T-cell (primary cell): ENCODE data around the gene FXYD6. TPM values are rescaled to one million over a fixed set of nuclear protein-coding genes. Genes with fewer than 3 reads are reported as not detected.

Source experiments
- ATAC-seq, 4 experiments: fragments of 200-7000 bp in 3 of 4; fragments of 150-1000 bp in 1 of 4; cut with Tn5 transposase; replicated peaks in 1 of 4; 1 replicate in 3 of 4; 2 replicates in 1 of 4; pipeline ENCODE4 v1.10.0; 2021; ENCODE audit warnings: moderate library complexity in 3 of 4, mild to moderate bottlenecking in 2 of 4, moderate number of reproducible peaks in 1 of 4
- CTCF ChIA-PET, 2 donors: fragments of 300-600 bp; sonication (Branson Sonifier 250); formaldehyde crosslinking; loops; one replicate each; lab custom pipeline; 2022; ENCODE audit warnings: antibody characterized with exemption in 2 of 2; lab: Charles Lee
- POLR2A ChIA-PET, 2 donors: fragments of 300-600 bp; sonication (Branson Sonifier 250); formaldehyde crosslinking; loops; one replicate each; lab custom pipeline; 2022; ENCODE audit warnings: antibody characterized with exemption in 2 of 2; lab: Charles Lee
- DNase-seq, 35 experiments: peaks; one replicate each; pipeline versions ENCODE4 v3.0.0 to v3.0.0-alpha.2; 2013 to 2023
- H3K27ac ChIP-seq: one replicate; pipeline ENCODE4 v1.5.1; 2013; ENCODE audit warnings: low read length
- H3K27me3 ChIP-seq, 2 experiments: replicated peaks in 1 of 2; 1 replicate in 1 of 2; 2 replicates in 1 of 2; pipeline versions ENCODE4 v1.6.1 to v1.7.0; 2013; ENCODE audit warnings: low read length in 1 of 2, mixed read lengths in 1 of 2; ENCODE audit not compliant: control insufficient read depth in 2 of 2, insufficient read depth in 2 of 2; ENCODE audit errors: extremely low read depth in 1 of 2
- H3K36me3 ChIP-seq, 2 donors: 1 replicate in 1 of 2; 2 replicates in 1 of 2; pipeline versions ENCODE4 v1.6.1 to v1.7.0; 2013; ENCODE audit warnings: low read length in 1 of 2; ENCODE audit not compliant: control insufficient read depth in 2 of 2, insufficient read depth in 1 of 2; ENCODE audit errors: extremely low read depth in 1 of 2
- H3K4me1 ChIP-seq, 2 experiments: 1 replicate in 1 of 2; 2 replicates in 1 of 2; pipeline versions ENCODE4 v1.6.1 to v1.7.0; 2013; ENCODE audit warnings: low read length in 2 of 2, mixed read lengths in 1 of 2; ENCODE audit not compliant: insufficient read depth in 2 of 2, control insufficient read depth in 1 of 2; ENCODE audit errors: extremely low read depth in 1 of 2
- H3K4me3 ChIP-seq, 2 donors: 1 replicate in 1 of 2; 2 replicates in 1 of 2; pipeline versions ENCODE4 v1.5.1 to v1.7.0; 2013; ENCODE audit warnings: mild to moderate bottlenecking in 2 of 2, low read length in 1 of 2, moderate library complexity in 1 of 2; ENCODE audit not compliant: control insufficient read depth in 1 of 2; ENCODE audit errors: extremely low read depth in 1 of 2
- H3K9me3 ChIP-seq: 2 replicates; pipeline ENCODE4 v1.7.0; 2013
- H3K27ac Mint-ChIP-seq, 2 donors: one replicate each; pipeline ENCODE4 v1.8.0; 2020 to 2021; ENCODE audit warnings: mild to moderate bottlenecking in 2 of 2, mixed read lengths in 2 of 2
- H3K27me3 Mint-ChIP-seq, 2 donors: one replicate each; pipeline ENCODE4 v1.8.0; 2021 to 2022; ENCODE audit warnings: mixed read lengths in 2 of 2
- H3K36me3 Mint-ChIP-seq: one replicate; pipeline ENCODE4 v1.8.0; 2021; ENCODE audit warnings: mixed read lengths
- H3K4me1 Mint-ChIP-seq, 3 donors: one replicate each; pipeline ENCODE4 v1.8.0; 2020 to 2022; ENCODE audit warnings: mixed read lengths in 3 of 3, mild to moderate bottlenecking in 1 of 3
- H3K4me3 Mint-ChIP-seq, 3 donors: one replicate each; pipeline ENCODE4 v1.8.0; 2020 to 2022; ENCODE audit warnings: mild to moderate bottlenecking in 3 of 3, mixed read lengths in 3 of 3, moderate library complexity in 3 of 3
- H3K9me3 Mint-ChIP-seq, 3 donors: one replicate each; pipeline ENCODE4 v1.8.0; 2020 to 2022; ENCODE audit warnings: mixed read lengths in 3 of 3
- WGBS: methylation state at CpG from one replicate; pipeline ENCODE4 v1.1.5; 2013; ENCODE audit warnings: missing lambda C conversion rate; ENCODE audit not compliant: insufficient coverage; 5-methylcytosine and 5-hydroxymethylcytosine counted together
- total RNA-seq, 35 experiments: library from RNA in 6 of 35; stranded (reverse) in 6 of 35; fragments of 120-200 nt in 1 of 35; gene quantifications; one replicate each; pipeline versions ENCODE4 v1.2.1 to v1.2.4 and lab custom pipeline; 2013 to 2026

Gene FXYD6
- total RNA-seq, 5 donors from 2014 or later (not counting 1 experiment from before 2014, with no cell fraction given): 0.38 to 0.73 (median 0.53) TPM; not detected in 2

DNA sequence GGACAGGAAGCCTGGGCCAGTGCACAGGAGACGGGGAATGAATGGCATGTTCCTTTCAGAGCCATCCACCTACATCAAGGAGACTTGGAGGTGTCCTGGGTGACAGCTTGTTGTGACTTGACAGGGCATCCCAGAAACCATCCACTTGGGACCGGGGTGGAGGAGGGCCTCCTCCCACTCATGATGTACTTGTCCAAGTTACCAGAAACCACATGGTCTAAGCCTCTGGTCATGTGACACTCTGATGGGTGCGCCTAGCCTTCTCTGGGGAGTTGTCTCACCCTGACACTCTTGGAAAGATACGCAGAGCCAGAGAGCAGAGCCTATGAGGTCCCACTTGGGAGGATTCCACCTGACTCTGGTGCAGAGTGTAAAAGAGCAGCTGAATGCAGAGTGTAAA is 21.6 kb upstream of the FXYD6 start:
- H3K9me3 ChIP-seq: no peaks in the 10 kb centered on the region
- no peaks in the 10 kb centered on the region for H3K4me1 ChIP-seq
- Mint-ChIP-seq H3K27me3 (peaks cover 6 to 14% of the 10 kb centered on the region in 2 donors), H3K27ac (no peak overlapping the region), H3K36me3 (no peaks in the 10 kb centered on the region), H3K4me1 (peaks cover 0 to 8% (median 5%) of the 10 kb centered on the region in 3 donors), H3K4me3 (no peak overlapping the region), H3K9me3 (peaks cover 0 to 1% (median 0%) of the 10 kb centered on the region in 3 donors)
- H3K27me3 ChIP-seq: peaks cover 0 to 15% of the 10 kb centered on the region in 2 experiments
- no peak overlapping the region for H3K4me3 ChIP-seq
- ATAC-seq (no peak), DNase-seq (no peak)
- CTCF ChIA-PET: no interaction called here
- no peaks in the 10 kb centered on the region for H3K36me3 ChIP-seq
- H3K27ac ChIP-seq: no peak overlapping the region
- POLR2A ChIA-PET: no interaction called here
- WGBS: 79% methylated on average over 3 of the region's 4 CpGs

DNA sequence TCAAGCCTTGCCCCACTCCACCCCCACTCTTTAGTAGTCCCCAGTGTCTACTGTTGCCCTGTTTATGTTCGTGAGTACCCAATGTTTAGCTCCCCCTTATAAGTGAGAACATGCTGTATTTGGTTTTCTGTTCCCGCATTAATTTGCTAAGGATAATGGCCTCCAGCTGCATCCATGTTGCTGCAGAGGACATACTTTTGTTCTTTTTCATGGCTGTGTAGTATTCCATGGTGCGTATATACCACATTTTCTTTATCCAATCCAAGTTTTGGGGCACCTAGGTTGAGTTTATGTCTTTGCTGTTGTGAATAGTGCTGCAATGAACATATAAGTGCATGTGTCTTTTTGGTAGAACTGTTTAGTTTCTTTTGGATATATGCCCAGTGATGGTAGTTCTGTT is 16.2 kb upstream of the FXYD6 start:
- Histone ChIP-seq H3K36me3 (no peaks in the 10 kb centered on the region), H3K9me3 (no peaks in the 10 kb centered on the region), H3K27ac (no peak overlapping the region), H3K4me1 (no peaks in the 10 kb centered on the region), H3K27me3 (peaks cover 0 to 7% of the 10 kb centered on the region in 2 experiments), H3K4me3 (no peak overlapping the region)
- H3K36me3 Mint-ChIP-seq: peaks cover 9% of the 10 kb centered on the region
- ATAC-seq: no peak
- H3K4me1 Mint-ChIP-seq: no peaks in the 10 kb centered on the region
- DNase-seq: no peak
- ChIA-PET CTCF (interaction anchor here in 1 of 2 donors (1.4 kb wide), 1 partner anchor 85 kb away, joined by 4 read pairs; no protein-coding TSS in a partner anchor), POLR2A (no interaction called here)
- no peak overlapping the region for H3K27ac Mint-ChIP-seq
- H3K27me3 Mint-ChIP-seq: peaks cover 12 to 17% of the 10 kb centered on the region in 2 donors
- peaks cover 0 to 22% (median 6%) of the 10 kb centered on the region in 3 donors for H3K9me3 Mint-ChIP-seq
- no CpG with 5 or more reads among the region's 3 CpGs for WGBS
- no peak overlapping the region for H3K4me3 Mint-ChIP-seq

DNA sequence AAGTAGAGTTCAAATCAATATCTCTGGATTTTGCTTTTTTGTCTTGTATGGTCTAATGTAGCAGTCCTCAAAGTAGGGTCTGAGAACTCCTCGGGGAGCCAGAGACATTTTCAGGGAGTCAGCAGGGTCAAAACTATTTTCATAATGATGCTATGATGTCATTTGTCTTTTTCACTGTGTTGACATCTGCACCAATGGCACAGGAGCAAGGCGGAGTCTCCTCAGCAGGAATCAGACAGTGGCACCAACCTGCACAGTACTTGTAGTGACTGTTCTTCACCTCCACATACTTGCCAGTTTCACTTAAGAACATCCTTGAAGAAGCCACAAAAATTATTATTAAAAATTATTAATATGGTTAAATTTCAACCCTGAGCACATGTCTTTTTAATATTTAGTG is 14.9 kb upstream of the FXYD6 start:
- Histone ChIP-seq H3K4me3 (no peak overlapping the region), H3K36me3 (no peaks in the 10 kb centered on the region), H3K27me3 (peaks cover 0 to 4% of the 10 kb centered on the region in 2 experiments), H3K27ac (no peak overlapping the region), H3K9me3 (no peaks in the 10 kb centered on the region), H3K4me1 (no peaks in the 10 kb centered on the region)
- H3K36me3 Mint-ChIP-seq: peaks cover 9% of the 10 kb centered on the region
- ChIA-PET POLR2A (no interaction called here), CTCF (interaction anchor here in 1 of 2 donors (1.4 kb wide), 1 partner anchor 84 kb away, joined by 4 read pairs; no protein-coding TSS in a partner anchor)
- ATAC-seq (no peak), DNase-seq (no peak)
- H3K27ac Mint-ChIP-seq: no peak overlapping the region
- 80% methylated on average over 1 of the region's 2 CpGs for WGBS
- H3K4me1 Mint-ChIP-seq: no peaks in the 10 kb centered on the region
- peaks cover 8 to 16% of the 10 kb centered on the region in 2 donors for H3K27me3 Mint-ChIP-seq
- H3K4me3 Mint-ChIP-seq: no peak overlapping the region
- peaks cover 0 to 22% (median 6%) of the 10 kb centered on the region in 3 donors for H3K9me3 Mint-ChIP-seq

DNA sequence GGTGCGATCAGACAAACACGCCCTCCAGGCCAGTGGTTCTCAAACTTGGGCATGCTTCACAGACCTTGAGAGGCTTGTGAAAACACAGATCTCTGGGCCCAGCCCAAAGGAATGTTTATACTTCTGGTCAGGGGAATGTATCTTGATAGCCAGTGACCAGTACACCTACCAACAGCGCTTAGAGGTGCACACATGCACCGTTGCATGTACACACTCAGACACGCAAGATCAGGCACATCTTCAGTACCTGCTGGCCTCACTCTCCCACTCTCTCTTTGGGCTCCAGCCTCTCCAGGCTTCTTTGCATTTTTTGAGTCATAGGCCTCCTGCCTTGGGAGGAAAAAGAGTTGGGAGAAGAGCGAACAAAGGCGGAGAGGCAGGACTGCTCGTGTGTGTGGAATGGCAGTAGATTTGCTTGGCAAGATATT is 11.7 kb upstream of the FXYD6 start:
- H3K27me3 Mint-ChIP-seq: peaks cover 5 to 6% of the 10 kb centered on the region in 2 donors
- no peak overlapping the region for H3K27ac ChIP-seq
- 92% methylated on average over 4 of the region's 8 CpGs for WGBS
- peaks cover 0 to 22% (median 6%) of the 10 kb centered on the region in 3 donors for H3K9me3 Mint-ChIP-seq
- peaks cover 0 to 10% of the 10 kb centered on the region in 2 experiments for H3K27me3 ChIP-seq
- H3K36me3 Mint-ChIP-seq: peaks cover 9% of the 10 kb centered on the region
- ChIA-PET POLR2A (no interaction called here), CTCF (no interaction called here)
- no peak for DNase-seq
- H3K4me1 ChIP-seq: no peaks in the 10 kb centered on the region
- no peaks in the 10 kb centered on the region for H3K4me1 Mint-ChIP-seq
- H3K4me3 ChIP-seq: no peak overlapping the region
- no peaks in the 10 kb centered on the region for H3K9me3 ChIP-seq
- no peak for ATAC-seq
- no peak overlapping the region for H3K27ac Mint-ChIP-seq
- H3K36me3 ChIP-seq: no peaks in the 10 kb centered on the region
- no peak overlapping the region for H3K4me3 Mint-ChIP-seq

DNA sequence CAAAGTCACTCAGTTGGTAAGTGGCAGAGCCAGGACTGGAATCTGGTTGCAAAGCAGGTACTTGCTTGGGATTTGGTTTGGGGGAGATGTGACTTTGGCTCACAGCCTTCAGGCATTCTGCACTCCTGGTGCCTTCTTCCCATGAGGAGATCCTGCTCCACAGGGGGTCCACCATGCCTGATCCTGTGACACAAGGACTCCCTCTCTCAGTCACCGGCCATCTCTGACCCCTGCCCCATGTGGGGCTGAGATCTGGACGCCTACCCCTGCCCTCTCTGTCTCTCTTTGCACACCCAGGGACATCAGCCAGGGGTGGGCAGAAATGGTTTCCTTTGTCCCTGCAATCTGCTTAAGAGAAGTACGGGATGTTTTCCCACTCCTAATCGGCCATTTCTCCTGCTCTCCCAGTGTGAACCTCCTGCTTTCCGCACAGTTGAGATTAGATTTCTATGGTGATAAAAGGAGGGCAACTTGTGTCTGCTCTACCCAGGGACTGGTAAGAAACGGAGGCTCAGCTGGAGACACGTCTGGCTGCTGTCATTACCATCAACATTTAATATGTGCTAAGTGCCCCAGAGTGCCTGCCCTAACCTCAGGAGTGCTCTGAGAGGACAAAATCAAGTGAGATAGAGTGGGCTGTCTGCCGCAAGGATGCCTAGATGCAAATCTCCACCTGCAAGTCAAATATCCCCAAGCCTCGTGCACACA is 11.1 kb upstream of the FXYD6 start:
- Mint-ChIP-seq H3K27ac (no peak overlapping the region), H3K9me3 (peaks cover 0 to 16% (median 6%) of the 10 kb centered on the region in 3 donors), H3K36me3 (peaks cover 9% of the 10 kb centered on the region), H3K4me1 (no peaks in the 10 kb centered on the region), H3K4me3 (no peak overlapping the region), H3K27me3 (peaks cover 4 to 6% of the 10 kb centered on the region in 2 donors)
- 83% methylated on average over 3 of the region's 9 CpGs for WGBS
- H3K4me1 ChIP-seq: no peaks in the 10 kb centered on the region
- ATAC-seq: no peak
- H3K36me3 ChIP-seq: no peaks in the 10 kb centered on the region
- POLR2A ChIA-PET: no interaction called here
- H3K4me3 ChIP-seq: no peak overlapping the region
- no peak for DNase-seq
- no peak overlapping the region for H3K27ac ChIP-seq
- CTCF ChIA-PET: no interaction called here
- H3K9me3 ChIP-seq: no peaks in the 10 kb centered on the region
- H3K27me3 ChIP-seq: peaks cover 0 to 14% of the 10 kb centered on the region in 2 experiments

DNA sequence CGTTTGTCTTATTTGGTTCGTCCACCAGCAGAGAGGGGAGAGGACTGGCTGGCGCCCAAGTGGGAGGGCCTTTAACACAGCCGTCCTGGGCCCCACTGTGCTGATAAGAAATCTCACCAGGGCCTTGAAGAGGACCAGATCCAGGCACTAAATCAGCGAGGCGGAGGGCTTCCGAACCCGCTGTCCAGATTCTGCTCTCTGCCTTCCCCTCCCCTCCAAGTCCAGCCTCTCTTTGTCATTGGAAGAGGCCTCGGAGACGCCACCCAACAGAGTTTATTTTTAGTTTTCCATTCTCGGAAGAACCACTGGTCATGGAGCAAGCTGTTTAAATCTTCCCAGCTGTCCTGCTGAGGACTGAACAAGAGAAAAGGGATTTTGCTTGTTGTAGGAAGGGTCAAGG is 9.3 kb upstream of the FXYD6 start:
- no peak overlapping the region for H3K27ac ChIP-seq
- Mint-ChIP-seq H3K9me3 (peaks cover 0 to 11% (median under 1%) of the 10 kb centered on the region in 3 donors), H3K4me1 (no peaks in the 10 kb centered on the region), H3K4me3 (no peak overlapping the region), H3K27ac (no peak overlapping the region), H3K36me3 (peaks cover 4% of the 10 kb centered on the region), H3K27me3 (peaks cover 8 to 13% of the 10 kb centered on the region in 2 donors)
- H3K4me3 ChIP-seq: no peak overlapping the region
- H3K27me3 ChIP-seq: peaks cover 0 to 21% of the 10 kb centered on the region in 2 experiments
- H3K4me1 ChIP-seq: no peaks in the 10 kb centered on the region
- H3K9me3 ChIP-seq: no peaks in the 10 kb centered on the region
- ATAC-seq: no peak
- CTCF ChIA-PET: interaction anchor here in 1 of 2 donors (0.6 kb wide), 1 partner anchor 78 kb away, joined by 4 read pairs; no protein-coding TSS in a partner anchor
- WGBS: 91% methylated on average over 8 of the region's 11 CpGs
- no peak for DNase-seq
- POLR2A ChIA-PET: no interaction called here
- H3K36me3 ChIP-seq: no peaks in the 10 kb centered on the region
